CD14-positive monocyte (primary cell): ENCODE results near the gene PIK3R1. TPM values are rescaled to one million over a fixed set of nuclear protein-coding genes. Genes with fewer than 3 reads are reported as not detected.

Source experiments
- DNase-seq, 3 donors: peaks; one replicate each; pipeline ENCODE4 v3.0.0-alpha.2; 2011 to 2022
- H2AFZ ChIP-seq: 2 replicates; pipeline ENCODE4 v1.6.0; 2012; ENCODE audit warnings: mild to moderate bottlenecking, low read depth, low read length, inconsistent platforms; ENCODE audit not compliant: insufficient read depth, poor library complexity, severe bottlenecking
- H3K27ac ChIP-seq, 2 donors: 1 replicate in 1 of 2; 2 replicates in 1 of 2; pipeline ENCODE4 v1.5.1; 2012 to 2013; ENCODE audit warnings: low read length in 2 of 2, control low read depth in 1 of 2, inconsistent platforms in 1 of 2, low read depth in 1 of 2, mild to moderate bottlenecking in 1 of 2
- H3K27me3 ChIP-seq, 2 donors: one replicate each; pipeline versions ENCODE4 v1.6.0 to v1.6.1; 2011 to 2013; ENCODE audit warnings: low read length in 2 of 2; ENCODE audit not compliant: control insufficient read depth in 2 of 2, insufficient read depth in 2 of 2
- H3K36me3 ChIP-seq, 2 donors: replicated peaks in 1 of 2; 1 replicate in 1 of 2; 2 replicates in 1 of 2; pipeline versions ENCODE4 v1.5.1 to v1.6.1; 2012 to 2013; ENCODE audit warnings: low read length in 2 of 2, control low read depth in 1 of 2, inconsistent platforms in 1 of 2, mild to moderate bottlenecking in 1 of 2; ENCODE audit not compliant: insufficient read depth in 2 of 2, control insufficient read depth in 1 of 2
- H3K4me1 ChIP-seq, 2 donors: 1 replicate in 1 of 2; 2 replicates in 1 of 2; pipeline versions ENCODE4 v1.5.1 to v1.6.1; 2012 to 2013; ENCODE audit warnings: low read length in 2 of 2, control low read depth in 1 of 2, inconsistent platforms in 1 of 2, mild to moderate bottlenecking in 1 of 2, moderate library complexity in 1 of 2; ENCODE audit not compliant: insufficient read depth in 2 of 2, control insufficient read depth in 1 of 2
- H3K4me2 ChIP-seq: replicated peaks from 2 replicates; pipeline ENCODE3; 2012; ENCODE audit warnings: low read length, moderate library complexity, mild to moderate bottlenecking; ENCODE audit not compliant: poor library complexity, severe bottlenecking; ENCODE audit errors: extremely low read depth
- H3K4me3 ChIP-seq, 3 experiments: fragments of 200-600 bp in 1 of 3; sonication (generic) in 1 of 3; replicated peaks in 1 of 3; 1 replicate in 2 of 3; 2 replicates in 1 of 3; pipeline ENCODE4 v1.5.1; 2011 to 2013; ENCODE audit warnings: low read length in 3 of 3, mild to moderate bottlenecking in 3 of 3, control low read depth in 2 of 3, low read depth in 2 of 3, inconsistent platforms in 1 of 3, moderate library complexity in 1 of 3
- H3K79me2 ChIP-seq: 2 replicates; pipeline ENCODE4 v1.6.0; 2012; ENCODE audit warnings: mild to moderate bottlenecking, control low read depth, inconsistent platforms, low read length, moderate library complexity; ENCODE audit not compliant: insufficient read depth
- H3K9ac ChIP-seq: 2 replicates; pipeline ENCODE4 v1.6.0; 2017; ENCODE audit warnings: low read length, mild to moderate bottlenecking; ENCODE audit not compliant: insufficient read depth, poor library complexity, severe bottlenecking
- H3K9me3 ChIP-seq, 2 donors: replicated peaks in 1 of 2; 1 replicate in 1 of 2; 2 replicates in 1 of 2; pipeline versions ENCODE4 v1.5.1 to v1.6.1; 2012 to 2013; ENCODE audit warnings: low read length in 2 of 2, control low read depth in 1 of 2; ENCODE audit not compliant: control insufficient read depth in 1 of 2, insufficient read depth in 1 of 2
- H4K20me1 ChIP-seq: 2 replicates; pipeline ENCODE4 v1.6.0; 2012; ENCODE audit warnings: mild to moderate bottlenecking, low read length, control low read depth, moderate library complexity; ENCODE audit not compliant: insufficient read depth
- H3K27ac Mint-ChIP-seq, 7 donors: one replicate each; pipeline ENCODE4 v1.8.0; 2020; ENCODE audit warnings: mild to moderate bottlenecking in 7 of 7, mixed read lengths in 7 of 7, moderate library complexity in 6 of 7, inconsistent platforms in 2 of 7
- H3K27me3 Mint-ChIP-seq, 3 donors: one replicate each; pipeline ENCODE4 v1.8.0; 2021 to 2022; ENCODE audit warnings: low read depth in 3 of 3, mild to moderate bottlenecking in 3 of 3, mixed read lengths in 3 of 3, moderate library complexity in 3 of 3, inconsistent platforms in 1 of 3
- H3K36me3 Mint-ChIP-seq, 2 donors: one replicate each; pipeline ENCODE4 v1.8.0; 2020; ENCODE audit warnings: mixed read lengths in 2 of 2, inconsistent platforms in 1 of 2, mild to moderate bottlenecking in 1 of 2
- H3K4me1 Mint-ChIP-seq: one replicate; pipeline ENCODE4 v1.8.0; 2020; ENCODE audit warnings: mild to moderate bottlenecking, mixed read lengths
- H3K4me3 Mint-ChIP-seq, 2 donors: one replicate each; pipeline ENCODE4 v1.8.0; 2020; ENCODE audit warnings: mild to moderate bottlenecking in 2 of 2, mixed read lengths in 2 of 2, moderate library complexity in 1 of 2
- H3K9me3 Mint-ChIP-seq, 7 donors: one replicate each; pipeline ENCODE4 v1.8.0; 2020 to 2022; ENCODE audit warnings: mixed read lengths in 7 of 7, mild to moderate bottlenecking in 6 of 7, moderate library complexity in 6 of 7, inconsistent platforms in 2 of 7
- WGBS: methylation state at CpG from one replicate; pipeline ENCODE4 v1.1.5; 2013; ENCODE audit warnings: missing lambda C conversion rate; ENCODE audit not compliant: insufficient coverage; 5-methylcytosine and 5-hydroxymethylcytosine counted together
- intact Hi-C, 2 donors: fragments of 100-400 bp; cut with micrococcal nuclease; formaldehyde crosslinking; loops; one replicate each; pipeline versions ENCODE4 v1.15.0 to v1.15.1; 2023
- polyA plus RNA-seq, 3 donors: library from polyadenylated mRNA; depleted of rRNA in 1 of 3; unstranded in 2 of 3; stranded (reverse) in 1 of 3; fragments of 300-500 nt in 2 of 3; fragments of >200 nt in 1 of 3; fragmentation: Illumina TruSeq in 2 of 3; gene quantifications; 1 replicate in 2 of 3; 2 replicates in 1 of 3; pipeline ENCODE4 v1.2.3, GENCODE V29; 2012 to 2021
- TF ChIP-seq, protein P1 (sequence below): fragments of 200-600 bp; IDR thresholded peaks from one replicate; pipeline ENCODE4 v1.8.0; 2022; ENCODE audit warnings: antibody characterized with exemption, mild to moderate bottlenecking

The PIK3R1 gene
- polyA plus RNA-seq, 3 donors = 9.5 to 25.5 (median 10.5) TPM

DNA sequence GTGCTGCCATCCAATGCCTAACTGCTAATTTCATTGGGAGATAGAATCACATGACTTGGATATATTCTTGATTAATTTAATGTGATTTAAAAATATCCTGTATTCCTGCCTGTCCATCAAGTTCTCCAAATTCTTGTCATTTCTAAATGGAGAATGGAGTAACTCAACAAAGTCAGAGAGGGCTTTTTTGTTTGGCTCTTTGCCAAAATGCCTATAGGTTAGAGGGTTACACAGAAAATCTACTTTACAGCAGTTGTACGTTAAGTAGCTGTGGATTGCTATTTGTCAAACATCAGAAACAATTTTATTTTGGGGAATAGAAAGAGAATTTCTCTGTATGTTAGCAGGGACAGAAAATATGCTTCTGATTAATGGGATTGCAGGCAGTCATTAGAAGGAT, 5.9 kb downstream of the PIK3R1 start:
- H3K9me3 Mint-ChIP-seq = peaks cover 0 to 9% (median 3%) of the 10 kb centered on the region in 7 donors
- peak overlapping the region in 1 of 7 donors; percentile 3 for H3K27ac Mint-ChIP-seq
- peaks cover 0 to 5% of the 10 kb centered on the region in 2 donors for H3K9me3 ChIP-seq
- intact Hi-C loops = loop anchor here in 1 of 2 donors (10.0 kb wide), 1 partner anchor 177 kb away; no protein-coding TSS in a partner anchor
- no CpG with 5 or more reads among the region's 1 CpG for WGBS
- peaks cover 100% of the 10 kb centered on the region for H3K79me2 ChIP-seq
- H3K36me3 ChIP-seq = peaks cover 1 to 6% of the 10 kb centered on the region in 2 donors
- H3K27ac ChIP-seq = no peak overlapping the region
- H3K4me1 ChIP-seq = peaks cover 48 to 61% of the 10 kb centered on the region in 2 donors
- no peak overlapping the region for H3K4me3 Mint-ChIP-seq
- peaks cover 18 to 21% of the 10 kb centered on the region in 2 donors for H3K36me3 Mint-ChIP-seq
- DNase-seq = no peak
- H3K27me3 ChIP-seq = no peaks in the 10 kb centered on the region
- H2AFZ ChIP-seq = no peak overlapping the region
- H3K4me2 ChIP-seq = no peak overlapping the region
- peaks cover 76% of the 10 kb centered on the region for H3K4me1 Mint-ChIP-seq
- TF ChIP-seq, protein P1, sequence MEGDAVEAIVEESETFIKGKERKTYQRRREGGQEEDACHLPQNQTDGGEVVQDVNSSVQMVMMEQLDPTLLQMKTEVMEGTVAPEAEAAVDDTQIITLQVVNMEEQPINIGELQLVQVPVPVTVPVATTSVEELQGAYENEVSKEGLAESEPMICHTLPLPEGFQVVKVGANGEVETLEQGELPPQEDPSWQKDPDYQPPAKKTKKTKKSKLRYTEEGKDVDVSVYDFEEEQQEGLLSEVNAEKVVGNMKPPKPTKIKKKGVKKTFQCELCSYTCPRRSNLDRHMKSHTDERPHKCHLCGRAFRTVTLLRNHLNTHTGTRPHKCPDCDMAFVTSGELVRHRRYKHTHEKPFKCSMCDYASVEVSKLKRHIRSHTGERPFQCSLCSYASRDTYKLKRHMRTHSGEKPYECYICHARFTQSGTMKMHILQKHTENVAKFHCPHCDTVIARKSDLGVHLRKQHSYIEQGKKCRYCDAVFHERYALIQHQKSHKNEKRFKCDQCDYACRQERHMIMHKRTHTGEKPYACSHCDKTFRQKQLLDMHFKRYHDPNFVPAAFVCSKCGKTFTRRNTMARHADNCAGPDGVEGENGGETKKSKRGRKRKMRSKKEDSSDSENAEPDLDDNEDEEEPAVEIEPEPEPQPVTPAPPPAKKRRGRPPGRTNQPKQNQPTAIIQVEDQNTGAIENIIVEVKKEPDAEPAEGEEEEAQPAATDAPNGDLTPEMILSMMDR = no peak
- H4K20me1 ChIP-seq = peaks cover 96% of the 10 kb centered on the region
- no peak overlapping the region for H3K4me3 ChIP-seq
- H3K9ac ChIP-seq = no peak overlapping the region
- H3K27me3 Mint-ChIP-seq = peaks cover 0 to 1% (median 0%) of the 10 kb centered on the region in 3 donors

GRCh38 chr5:68222310-68222709, 6.8 kb downstream of the PIK3R1 start:
- Histone ChIP-seq H3K79me2 (peaks cover 100% of the 10 kb centered on the region), H3K4me3 (no peak overlapping the region), H4K20me1 (peaks cover 99% of the 10 kb centered on the region), H3K9me3 (peaks cover 0 to 5% of the 10 kb centered on the region in 2 donors), H3K27ac (no peak overlapping the region), H3K4me2 (no peak overlapping the region), H3K36me3 (peaks cover 9 to 14% of the 10 kb centered on the region in 2 donors), H2AFZ (no peak overlapping the region), H3K9ac (no peak overlapping the region), H3K4me1 (peaks cover 48 to 58% of the 10 kb centered on the region in 2 donors), H3K27me3 (no peaks in the 10 kb centered on the region)
- WGBS = 95% methylated on average over 2 of the region's 3 CpGs
- DNase-seq = no peak
- peaks cover 74% of the 10 kb centered on the region for H3K4me1 Mint-ChIP-seq
- H3K36me3 Mint-ChIP-seq = peaks cover 27 to 29% of the 10 kb centered on the region in 2 donors
- H3K27me3 Mint-ChIP-seq = peaks cover 0 to 1% (median 0%) of the 10 kb centered on the region in 3 donors
- H3K27ac Mint-ChIP-seq = peak overlapping the region in 1 of 7 donors; percentile 72
- TF ChIP-seq, protein P1 = no peak
- no peak overlapping the region for H3K4me3 Mint-ChIP-seq
- peaks cover 0 to 9% (median 3%) of the 10 kb centered on the region in 7 donors for H3K9me3 Mint-ChIP-seq
- intact Hi-C loops = loop anchor here in 1 of 2 donors (10.0 kb wide), 1 partner anchor 178 kb away; no protein-coding TSS in a partner anchor
